Gastrocnemius medialis (tissue), 4 donors: ENCODE data around the gene KLHL21. TPM values are rescaled to one million over a fixed set of nuclear protein-coding genes. Genes with fewer than 3 reads are reported as not detected.
A peak's percentile ranks its signal among the peaks of the same experiment; 100 is the strongest.

Experiments
- ATAC-seq, 2 donors: fragments of 150-250 bp; one replicate each; pipeline ENCODE4 v1.9.1; 2016
- DNase-seq, 2 donors: peaks; one replicate each; pipeline ENCODE4 v3.0.0-alpha.2; 2019
- H3K27ac ChIP-seq, 4 donors: fragments of 200-600 bp; sonication (generic); 1 replicate in 1 of 4; 2 replicates in 3 of 4; pipeline ENCODE4 v1.5.1; 2016 to 2018; ENCODE audit warnings: mild to moderate bottlenecking in 2 of 4, moderate library complexity in 1 of 4
- H3K27me3 ChIP-seq, 3 donors: fragments of 200-600 bp; sonication (generic) in 2 of 3; 1 replicate in 1 of 3; 2 replicates in 2 of 3; pipeline versions ENCODE4 v1.5.1 to v1.6.0; 2016 to 2019; ENCODE audit warnings: mild to moderate bottlenecking in 1 of 3, moderate library complexity in 1 of 3
- H3K36me3 ChIP-seq, 2 donors: fragments of 200-600 bp; sonication (generic) in 1 of 2; one replicate each; pipeline ENCODE4 v1.5.1; 2017 to 2018
- H3K4me1 ChIP-seq, 2 donors: fragments of 200-600 bp; sonication (generic) in 1 of 2; one replicate each; pipeline ENCODE4 v1.5.1; 2016 to 2017; ENCODE audit warnings: mild to moderate bottlenecking in 2 of 2
- H3K4me3 ChIP-seq, 4 donors: fragments of 200-600 bp; sonication (generic) in 3 of 4; 1 replicate in 1 of 4; 2 replicates in 3 of 4; pipeline ENCODE4 v1.5.1; 2016 to 2019; ENCODE audit warnings: mild to moderate bottlenecking in 2 of 4
- H3K9me3 ChIP-seq, 3 donors: fragments of 200-600 bp; sonication (generic) in 2 of 3; 1 replicate in 1 of 3; 2 replicates in 2 of 3; pipeline ENCODE4 v1.5.1; 2016 to 2019
- POLR2A ChIP-seq, 2 donors: fragments of 450-650 bp; IDR thresholded peaks; one replicate each; pipeline ENCODE4 v1.6.1; 2017; ENCODE audit warnings: antibody characterized with exemption in 2 of 2, mild to moderate bottlenecking in 2 of 2, moderate library complexity in 2 of 2
- in situ Hi-C, 4 donors: fragments of 200-750 bp; cut with MboI; loops; one replicate each; pipeline versions ENCODE4 v1.15.0 to v1.8.0; 2017; ENCODE audit warnings: low sequenced_read_pairs in 4 of 4
- intact Hi-C: fragments of 100-400 bp; cut with DNase I; formaldehyde crosslinking; loops from one replicate; pipeline ENCODE4 v1.15.1; 2023; ENCODE audit warnings: low total_unique reads
- total RNA-seq, 4 donors: library from RNA; depleted of rRNA; stranded (reverse); fragments of >200 nt; gene quantifications; one replicate each; pipeline versions ENCODE4 v1.1.0 to v1.2.3, GENCODE V29; 2016
- TF ChIP-seq, protein P1 (sequence below), 5 experiments: fragments of 450-650 bp in 3 of 5; fragments of 200-600 bp in 2 of 5; sonication (generic) in 2 of 5; IDR thresholded peaks in 4 of 5; conservative IDR thresholded peaks in 1 of 5; 1 replicate in 4 of 5; 2 replicates in 1 of 5; pipeline ENCODE4 v1.5.1; 2016 to 2019; ENCODE audit warnings: antibody characterized with exemption in 5 of 5, mild to moderate bottlenecking in 3 of 5, moderate library complexity in 3 of 5

Gene KLHL21
- total RNA-seq, 4 donors from 2014 or later = 176 to 481 (median 267) TPM

GRCh38 chr1:6614929-6615785, 12.5 kb upstream of the KLHL21 start:
- Histone ChIP-seq H3K36me3 (peaks cover 0 to 9% of the 10 kb centered on the region in 2 donors), H3K27me3 (no peaks in the 10 kb centered on the region), H3K4me3 (peak overlapping the region; percentile 90 to 100 (median 94)), H3K27ac (peak overlapping the region; percentile 95 to 99 (median 96)), H3K9me3 (no peaks in the 10 kb centered on the region), H3K4me1 (peaks cover 18 to 22% of the 10 kb centered on the region in 2 donors)
- ATAC-seq (no peak), DNase-seq (no peak)
- in situ Hi-C loops (no loop called here), intact Hi-C loops (no loop called here)
- TF ChIP-seq POLR2A (IDR thresholded peaks at IDR 0.05) = no peak
- TF ChIP-seq, protein P1, sequence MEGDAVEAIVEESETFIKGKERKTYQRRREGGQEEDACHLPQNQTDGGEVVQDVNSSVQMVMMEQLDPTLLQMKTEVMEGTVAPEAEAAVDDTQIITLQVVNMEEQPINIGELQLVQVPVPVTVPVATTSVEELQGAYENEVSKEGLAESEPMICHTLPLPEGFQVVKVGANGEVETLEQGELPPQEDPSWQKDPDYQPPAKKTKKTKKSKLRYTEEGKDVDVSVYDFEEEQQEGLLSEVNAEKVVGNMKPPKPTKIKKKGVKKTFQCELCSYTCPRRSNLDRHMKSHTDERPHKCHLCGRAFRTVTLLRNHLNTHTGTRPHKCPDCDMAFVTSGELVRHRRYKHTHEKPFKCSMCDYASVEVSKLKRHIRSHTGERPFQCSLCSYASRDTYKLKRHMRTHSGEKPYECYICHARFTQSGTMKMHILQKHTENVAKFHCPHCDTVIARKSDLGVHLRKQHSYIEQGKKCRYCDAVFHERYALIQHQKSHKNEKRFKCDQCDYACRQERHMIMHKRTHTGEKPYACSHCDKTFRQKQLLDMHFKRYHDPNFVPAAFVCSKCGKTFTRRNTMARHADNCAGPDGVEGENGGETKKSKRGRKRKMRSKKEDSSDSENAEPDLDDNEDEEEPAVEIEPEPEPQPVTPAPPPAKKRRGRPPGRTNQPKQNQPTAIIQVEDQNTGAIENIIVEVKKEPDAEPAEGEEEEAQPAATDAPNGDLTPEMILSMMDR (IDR thresholded peaks at IDR 0.05 in 4 of 5, conservative IDR thresholded peaks at IDR 0.05 in 1 of 5) = no peak

DNA sequence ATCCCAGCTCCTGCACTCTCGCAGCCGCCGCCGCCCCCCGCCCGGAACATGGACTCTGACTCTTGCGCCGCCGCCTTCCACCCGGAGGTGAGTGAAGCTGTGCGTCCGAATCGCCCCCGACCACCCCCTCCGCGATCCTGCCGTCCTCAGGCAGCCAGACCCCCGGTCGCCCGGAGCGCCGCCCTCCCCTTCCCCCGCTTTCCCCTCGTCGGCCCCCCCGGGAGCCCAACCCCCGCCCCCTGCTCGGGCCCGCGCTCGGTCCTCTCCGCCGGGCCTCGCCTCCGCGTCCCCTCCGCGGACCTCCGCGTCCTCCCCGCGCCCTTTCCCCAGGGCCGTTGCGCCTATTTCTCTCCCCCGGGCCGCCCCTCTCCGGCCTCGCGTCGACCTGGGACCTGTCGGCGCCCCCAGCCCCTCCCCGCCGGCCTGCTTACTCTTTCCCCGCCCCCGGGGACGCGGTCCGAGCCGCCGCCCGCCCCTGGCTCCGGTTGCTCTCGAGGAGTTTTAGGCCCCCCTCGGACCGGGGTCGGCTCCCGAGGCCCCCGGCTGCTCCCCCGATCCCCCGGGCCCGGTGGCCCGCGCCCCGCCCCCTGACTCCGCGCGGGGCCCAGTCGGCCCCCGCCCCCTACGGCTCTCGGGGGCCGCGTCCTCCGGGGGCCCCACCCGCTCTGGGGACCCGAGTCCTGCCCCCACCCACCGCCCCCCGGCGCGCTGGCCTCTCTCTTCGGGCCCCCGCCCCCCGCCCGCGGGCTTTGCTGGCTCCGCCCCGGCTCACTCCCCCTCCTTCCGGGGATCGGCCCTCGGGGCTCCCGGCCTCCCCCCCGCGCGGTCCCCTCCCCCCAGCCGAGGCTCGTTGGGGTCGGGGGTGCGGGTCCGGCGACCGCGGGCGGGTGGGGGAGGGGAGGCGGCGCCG, 11.6 kb upstream of the KLHL21 start:
- in situ Hi-C loops = no loop called here
- Histone ChIP-seq H3K4me1 (peaks cover 27 to 31% of the 10 kb centered on the region in 2 donors), H3K4me3 (peak overlapping the region; percentile 90 to 100 (median 94)), H3K36me3 (peaks cover 0 to 2% of the 10 kb centered on the region in 2 donors), H3K27ac (peak overlapping the region; percentile 95 to 99 (median 96)), H3K9me3 (no peaks in the 10 kb centered on the region), H3K27me3 (no peaks in the 10 kb centered on the region)
- ATAC-seq (peak in 1 of 2 donors; percentile 13), DNase-seq (peak in 1 of 2 donors; percentile 45)
- no peak for TF ChIP-seq POLR2A (IDR thresholded peaks at IDR 0.05)
- TF ChIP-seq, protein P1 (IDR thresholded peaks at IDR 0.05 in 4 of 5, conservative IDR thresholded peaks at IDR 0.05 in 1 of 5) = no peak
- intact Hi-C loops = no loop called here

DNA sequence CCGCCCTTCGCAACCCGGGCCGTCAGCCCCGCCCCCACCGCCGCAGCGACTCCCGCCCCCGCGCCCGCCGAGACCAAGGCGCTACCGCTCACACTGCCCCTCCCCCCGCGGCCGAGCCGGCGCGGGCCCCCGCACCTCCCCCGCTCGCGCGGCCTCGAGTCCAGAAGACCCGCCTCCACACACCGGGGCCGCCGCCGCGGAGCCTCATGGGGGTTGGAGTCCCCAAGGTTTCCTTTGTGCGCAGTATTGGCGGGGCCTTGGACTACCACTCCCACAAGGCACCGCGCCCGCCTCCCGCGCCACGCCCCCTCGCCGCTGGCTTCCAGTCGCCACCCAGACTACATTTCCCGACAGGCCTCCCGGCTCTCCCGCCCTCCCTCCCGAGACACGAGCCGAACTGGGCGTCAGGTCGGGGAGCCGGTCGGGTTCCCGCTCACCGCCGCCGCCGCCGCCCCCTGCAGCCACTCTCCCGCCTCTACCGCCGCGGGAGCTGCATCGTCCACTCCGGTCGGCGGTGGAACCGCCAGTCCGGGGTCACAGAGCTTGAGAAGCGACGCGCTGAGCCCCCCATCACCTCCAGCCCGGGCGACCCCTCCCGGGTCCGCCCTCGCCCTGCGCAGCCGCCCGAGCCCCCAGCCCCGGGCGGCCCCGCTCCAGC, 10.8 kb upstream of the KLHL21 start, which contains the start of gene PHF13:
PHF13 (plus strand) TSS at position 371 of the 658 bp plus-strand sequence. CDS start 336 bp downstream, outside the sequence.
- in situ Hi-C loops = no loop called here
- intact Hi-C loops = loop anchor here (1.0 kb wide), 3 partner anchors 10 to 34 kb away; partner anchors contain the start of gene ZBTB48
- peak; percentile 89 for TF ChIP-seq POLR2A (IDR thresholded peaks at IDR 0.05)
- TF ChIP-seq, protein P1 (IDR thresholded peaks at IDR 0.05 in 4 of 5, conservative IDR thresholded peaks at IDR 0.05 in 1 of 5) = peak in 1 of 5 experiments; percentile 11
- peak; percentile 81 for ATAC-seq
- peak; percentile 99 to 100 for DNase-seq
- H3K36me3 ChIP-seq = no peaks in the 10 kb centered on the region
- no peaks in the 10 kb centered on the region for H3K27me3 ChIP-seq
- H3K27ac ChIP-seq = peak within 1 kb of the TSS; percentile 97 to 100 (median 98)
- H3K4me1 ChIP-seq = peaks cover 35 to 37% of the 10 kb centered on the region in 2 donors
- no peaks in the 10 kb centered on the region for H3K9me3 ChIP-seq
- peak within 1 kb of the TSS; percentile 90 to 100 (median 95) for H3K4me3 ChIP-seq
